HEK293T (cell line): Measurements from ENCODE around the gene TGM5.
"Not testable (repeated sequence)": the region's sequence is repeated elsewhere in the genome, so short reads cannot be mapped to it uniquely, and the experiment has no call there.

Source experiments
- CTCF ChIA-PET: fragments of 350-600 bp; formaldehyde crosslinking; extraction: SDS; loops from one replicate; lab custom pipeline; 2021; ENCODE audit warnings: antibody characterized with exemption, inconsistent platforms; lab: Yijun Ruan, JAX
- POLR2A ChIA-PET: fragments of 350-600 bp; formaldehyde crosslinking; extraction: SDS; loops from one replicate; lab custom pipeline; 2020; ENCODE audit warnings: antibody characterized with exemption, inconsistent platforms; lab: Yijun Ruan, JAX
- DNase-seq: peaks from one replicate; pipeline ENCODE4 v3.0.0; 2012; ENCODE audit warnings: mixed read lengths; ENCODE audit errors: extremely low spot score
- ARNT ChIP-seq: fragments of 450-650 bp; IDR thresholded peaks from 2 replicates; pipeline ENCODE4 v1.6.1; 2017; ENCODE audit warnings: mild to moderate bottlenecking
- BHLHE40 ChIP-seq: fragments of 450-650 bp; IDR thresholded peaks from 2 replicates; pipeline ENCODE4 v1.6.1; 2016; ENCODE audit warnings: mild to moderate bottlenecking, moderate library complexity, borderline replicate concordance
- CTBP1 ChIP-seq: fragments of 450-650 bp; IDR thresholded peaks from 2 replicates; pipeline ENCODE4 v1.6.1; 2016; ENCODE audit warnings: borderline replicate concordance
- ELF4 ChIP-seq: fragments of 450-650 bp; IDR thresholded peaks from 2 replicates; pipeline ENCODE4 v1.6.1; 2017; ENCODE audit warnings: antibody characterized with exemption
- FOXA1 ChIP-seq: fragments of 450-650 bp; IDR thresholded peaks from 2 replicates; pipeline ENCODE4 v1.6.1; 2016; ENCODE audit warnings: mild to moderate bottlenecking
- FOXK2 ChIP-seq: fragments of 450-650 bp; IDR thresholded peaks from 2 replicates; pipeline ENCODE4 v1.6.1; 2016; ENCODE audit warnings: mild to moderate bottlenecking
- FOXM1 ChIP-seq: fragments of 450-650 bp; IDR thresholded peaks from 2 replicates; pipeline ENCODE4 v1.6.1; 2017; ENCODE audit warnings: mild to moderate bottlenecking, borderline replicate concordance
- HDGF ChIP-seq: fragments of 450-650 bp; IDR thresholded peaks from 2 replicates; pipeline ENCODE4 v1.6.1; 2017; ENCODE audit warnings: antibody characterized with exemption, borderline replicate concordance
- L3MBTL2 ChIP-seq: fragments of 450-650 bp; conservative IDR thresholded peaks from 2 replicates; pipeline ENCODE4 v1.6.1; 2016; ENCODE audit warnings: mild to moderate bottlenecking
- LEF1 ChIP-seq: fragments of 450-650 bp; IDR thresholded peaks from 2 replicates; pipeline ENCODE4 v1.6.1; 2017; ENCODE audit warnings: mild to moderate bottlenecking, borderline replicate concordance
- NFRKB ChIP-seq: fragments of 450-650 bp; IDR thresholded peaks from 2 replicates; pipeline ENCODE4 v1.6.1; 2016; ENCODE audit warnings: mild to moderate bottlenecking, moderate library complexity
- SP1 ChIP-seq: fragments of 450-650 bp; IDR thresholded peaks from 2 replicates; pipeline ENCODE4 v1.6.1; 2017
- SUZ12 ChIP-seq: fragments of 450-650 bp; IDR thresholded peaks from 2 replicates; pipeline ENCODE4 v1.6.1; 2016; ENCODE audit warnings: mild to moderate bottlenecking
- TARDBP ChIP-seq: fragments of 450-650 bp; IDR thresholded peaks from 2 replicates; pipeline ENCODE4 v1.6.1; 2016
- ZNF384 ChIP-seq: fragments of 450-650 bp; IDR thresholded peaks from 2 replicates; pipeline ENCODE4 v1.6.1; 2016
- TF ChIP-seq, protein P1 (sequence below): fragments of 450-650 bp; IDR thresholded peaks from 2 replicates; pipeline ENCODE4 v1.6.1; 2016

Gene TGM5

DNA sequence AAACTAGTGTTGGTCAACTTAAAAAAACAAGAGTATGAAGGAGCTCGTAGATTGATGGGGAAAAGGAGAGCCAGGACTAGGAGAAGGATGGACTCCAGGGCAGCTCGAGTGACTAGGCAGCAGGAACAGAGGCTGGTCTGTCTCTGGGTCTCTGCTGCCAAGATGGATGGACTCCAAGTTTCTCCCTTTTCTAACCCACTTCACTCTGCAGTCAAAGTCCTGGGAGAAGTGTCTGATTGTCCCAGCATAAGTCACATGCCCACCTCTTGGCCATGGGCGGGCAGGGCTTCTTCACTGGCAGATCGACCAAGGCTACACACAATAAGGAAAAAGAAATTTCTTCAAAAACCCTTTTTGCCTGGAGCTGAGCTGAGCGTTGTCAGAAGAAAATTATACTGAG lies 36.8 kb downstream of the TGM5 start:
- CTCF ChIA-PET, result interaction anchor here (1.2 kb wide), 1 partner anchor 26 kb away, joined by 5 read pairs; no protein-coding TSS in a partner anchor
- DNase-seq, result no peak
- no peak for TF ChIP-seq CTBP1
- TF ChIP-seq LEF1, result no peak
- TF ChIP-seq FOXK2, result no peak
- no peak for TF ChIP-seq TARDBP
- TF ChIP-seq SUZ12, result no peak
- no peak for TF ChIP-seq L3MBTL2
- no peak for TF ChIP-seq HDGF
- TF ChIP-seq, protein P1, sequence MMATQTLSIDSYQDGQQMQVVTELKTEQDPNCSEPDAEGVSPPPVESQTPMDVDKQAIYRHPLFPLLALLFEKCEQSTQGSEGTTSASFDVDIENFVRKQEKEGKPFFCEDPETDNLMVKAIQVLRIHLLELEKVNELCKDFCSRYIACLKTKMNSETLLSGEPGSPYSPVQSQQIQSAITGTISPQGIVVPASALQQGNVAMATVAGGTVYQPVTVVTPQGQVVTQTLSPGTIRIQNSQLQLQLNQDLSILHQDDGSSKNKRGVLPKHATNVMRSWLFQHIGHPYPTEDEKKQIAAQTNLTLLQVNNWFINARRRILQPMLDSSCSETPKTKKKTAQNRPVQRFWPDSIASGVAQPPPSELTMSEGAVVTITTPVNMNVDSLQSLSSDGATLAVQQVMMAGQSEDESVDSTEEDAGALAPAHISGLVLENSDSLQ, result no peak
- no peak for TF ChIP-seq ZNF384
- TF ChIP-seq FOXA1, result no peak
- TF ChIP-seq ELF4, result no peak
- TF ChIP-seq NFRKB, result no peak
- TF ChIP-seq ARNT, result no peak
- TF ChIP-seq SP1, result no peak
- no peak for TF ChIP-seq BHLHE40
- POLR2A ChIA-PET, result no interaction called here

DNA sequence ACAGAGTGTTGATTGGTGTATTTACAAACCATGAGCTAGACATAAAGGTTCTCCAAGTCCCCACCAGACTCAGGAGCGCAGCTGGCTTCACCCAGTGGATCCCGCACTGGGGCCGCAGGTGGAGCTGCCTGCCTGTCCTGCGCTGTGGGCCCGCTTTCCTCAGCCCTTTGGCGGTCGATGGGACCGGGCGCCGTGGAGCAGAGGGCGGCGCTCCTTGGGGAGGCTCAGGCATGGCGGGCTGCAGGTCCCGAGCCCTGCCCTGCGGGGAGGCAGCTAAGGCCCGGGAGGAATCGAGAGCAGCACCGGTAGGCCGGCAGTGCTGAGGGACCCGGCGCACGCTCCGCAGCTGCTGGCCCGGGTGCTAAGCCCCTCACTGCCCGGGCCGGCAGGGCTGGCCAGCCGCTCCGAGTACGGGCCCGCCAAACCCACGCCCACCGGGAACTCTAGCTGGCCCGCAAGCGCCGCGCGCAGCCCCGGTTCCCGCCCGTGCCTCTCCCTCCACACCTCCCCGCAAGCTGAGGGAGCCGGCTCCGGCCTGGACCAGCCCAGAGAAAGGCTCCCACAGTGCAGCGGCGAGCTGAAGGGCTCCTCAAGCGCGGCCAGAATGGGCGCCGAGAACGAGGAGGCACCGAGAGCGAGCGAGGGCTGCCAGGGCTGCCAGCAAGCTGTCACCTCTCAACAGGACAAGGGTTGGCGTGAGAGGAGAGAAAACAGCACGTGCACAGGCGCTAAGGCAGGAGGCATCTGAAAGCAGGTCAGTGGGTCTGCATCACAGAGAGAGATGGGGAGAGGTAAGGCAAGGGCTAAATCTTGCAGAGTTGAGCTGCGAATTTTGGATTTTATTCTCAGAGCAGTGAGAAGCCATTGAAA lies 40.1 kb downstream of the TGM5 start:
- POLR2A ChIA-PET, result no interaction called here
- TF ChIP-seq L3MBTL2 (no peak), SP1 (no peak), NFRKB (no peak), SUZ12 (no peak), FOXA1 (no peak)
- TF ChIP-seq, protein P1, result no peak
- no peak for DNase-seq
- CTCF ChIA-PET, result interaction anchor here (1.7 to 2.6 kb wide), 4 partner anchors 12 to 59 kb away, joined by 7 to 26 read pairs (median 8); no protein-coding TSS in a partner anchor

DNA sequence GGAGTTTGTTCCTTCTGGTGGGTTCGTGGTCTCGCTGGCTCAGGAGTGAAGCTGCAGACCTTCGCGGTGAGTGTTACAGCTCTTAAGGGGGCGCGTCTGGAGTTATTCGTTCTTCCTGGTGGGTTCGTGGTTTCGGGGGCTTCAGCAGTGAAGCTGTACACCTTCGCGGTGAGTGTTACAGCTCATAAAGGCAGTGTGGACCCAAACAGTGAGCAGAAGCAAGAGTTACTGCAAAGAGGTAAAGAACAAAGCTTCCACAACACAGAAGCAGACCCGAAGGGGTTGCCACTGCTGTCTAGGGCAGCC lies 40.8 kb downstream of the TGM5 start:
- POLR2A ChIA-PET, DNase-seq: not testable (repeated sequence)
- CTCF ChIA-PET, result interaction anchor here (0.8 to 2.6 kb wide), 11 partner anchors 9 to 60 kb away, joined by 3 to 26 read pairs (median 5); no protein-coding TSS in a partner anchor

DNA sequence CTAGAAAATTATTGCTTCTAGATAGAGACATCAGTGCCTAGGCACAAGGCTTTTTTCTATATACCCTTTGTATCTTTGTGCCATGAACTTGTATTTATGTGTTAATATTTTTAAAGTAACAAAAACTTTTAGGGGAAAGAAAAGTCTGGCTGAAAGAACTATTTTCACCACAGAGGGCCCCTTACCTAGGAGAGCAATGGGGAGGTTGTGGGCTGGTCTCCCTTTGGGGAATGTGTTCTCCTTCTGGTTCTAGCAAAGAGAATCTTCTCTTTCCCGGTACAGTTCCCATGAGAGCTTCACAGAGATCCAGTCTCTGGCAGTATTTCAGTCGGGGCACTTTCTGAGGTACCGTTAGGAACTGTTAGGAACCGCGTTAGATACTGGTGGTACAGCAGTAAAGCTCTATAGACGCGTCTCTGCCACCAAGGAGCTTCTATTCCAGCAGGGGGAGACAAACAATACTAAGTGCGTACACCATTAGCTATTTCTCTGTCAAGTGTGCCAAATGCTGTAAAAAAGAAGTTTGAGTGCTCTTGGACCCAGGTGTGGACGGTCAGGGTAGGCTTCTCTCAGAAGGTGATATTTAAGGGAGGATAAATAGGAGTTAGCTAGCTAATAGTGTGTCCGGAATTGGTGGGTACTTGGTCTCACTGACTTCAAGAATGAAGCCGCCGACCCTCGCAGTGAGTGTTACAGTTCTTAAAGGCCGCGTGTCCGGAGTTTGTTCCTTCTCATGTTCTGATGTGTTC lies 41.4 kb downstream of the TGM5 start:
- CTCF ChIA-PET, result interaction anchor here (0.5 to 2.6 kb wide), 13 partner anchors 9 to 191 kb away, joined by 3 to 26 read pairs (median 4); no protein-coding TSS in a partner anchor
- POLR2A ChIA-PET, result interaction anchor here (0.6 kb wide), 1 partner anchor 53 kb away, joined by 3 read pairs; no protein-coding TSS in a partner anchor
- DNase-seq, result peak; percentile 30
- TF ChIP-seq ARNT (no peak), SUZ12 (no peak), SP1 (no peak), ZNF384 (no peak), LEF1 (no peak)
- TF ChIP-seq, protein P1, result no peak

DNA sequence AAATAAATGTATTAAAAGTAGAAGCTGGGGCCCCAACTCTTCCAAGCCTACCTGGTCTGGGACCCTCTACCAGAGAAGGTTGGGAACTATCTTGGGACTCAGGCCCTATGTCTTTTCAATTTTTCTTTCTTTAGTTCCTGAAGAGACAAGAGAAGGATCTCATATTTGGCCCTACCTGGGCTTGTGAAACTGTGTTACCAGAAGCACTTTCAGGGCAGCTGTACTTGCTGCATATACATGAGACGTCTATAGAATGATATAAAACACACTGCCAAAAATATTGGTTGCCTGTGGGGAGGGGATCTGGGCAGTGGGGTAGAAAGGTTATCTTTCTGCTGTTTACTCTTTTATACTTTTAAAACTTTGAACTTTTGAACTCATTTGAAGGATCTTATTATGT lies 45.3 kb downstream of the TGM5 start:
- TF ChIP-seq, protein P1, result no peak
- TF ChIP-seq HDGF (no peak), SUZ12 (no peak), BHLHE40 (no peak), CTBP1 (no peak), FOXA1 (no peak), NFRKB (no peak), SP1 (no peak), ARNT (no peak), LEF1 (no peak), L3MBTL2 (no peak), FOXM1 (no peak), ELF4 (no peak), ZNF384 (no peak), FOXK2 (no peak), TARDBP (no peak)
- CTCF ChIA-PET, result no interaction called here
- no peak for DNase-seq
- POLR2A ChIA-PET, result no interaction called here

DNA sequence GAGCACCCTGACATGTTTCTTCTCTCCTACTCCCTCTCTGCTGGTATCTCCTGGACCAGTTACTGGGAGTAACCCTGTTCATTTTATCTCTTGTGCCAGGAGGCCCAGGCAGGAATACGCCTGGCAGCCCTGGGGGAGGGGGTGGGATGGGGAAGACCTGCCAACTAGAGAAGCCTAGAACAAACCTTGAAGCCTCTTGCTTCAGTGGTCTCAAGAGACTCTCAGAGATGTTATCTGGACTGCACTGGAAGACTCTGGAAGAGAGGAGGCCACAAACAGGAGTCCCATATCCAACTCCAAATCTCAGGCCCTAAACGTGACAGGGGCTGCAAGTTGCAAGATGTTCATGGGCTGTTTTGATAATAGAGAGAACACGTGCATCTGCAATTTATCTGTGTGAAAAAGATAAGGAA lies 45.7 kb downstream of the TGM5 start, which contains the start of gene EPB42:
Gene EPB42 (minus strand): TSS at position 28 of the 413 bp plus-strand sequence. CDS start 193 bp downstream, outside the sequence.
- POLR2A ChIA-PET, result no interaction called here
- CTCF ChIA-PET, result no interaction called here
- TF ChIP-seq ARNT, result no peak
- no peak for TF ChIP-seq SUZ12
- TF ChIP-seq FOXA1, result no peak
- no peak for TF ChIP-seq ZNF384
- TF ChIP-seq FOXK2, result no peak
- TF ChIP-seq HDGF, result no peak
- TF ChIP-seq, protein P1, result no peak
- TF ChIP-seq NFRKB, result no peak
- no peak for TF ChIP-seq BHLHE40
- TF ChIP-seq ELF4, result no peak
- TF ChIP-seq TARDBP, result no peak
- TF ChIP-seq CTBP1, result no peak
- no peak for TF ChIP-seq SP1
- TF ChIP-seq LEF1, result no peak
- TF ChIP-seq FOXM1, result no peak
- DNase-seq, result no peak
